ENCODE measurements around the gene RECQL5.

RECQL5 gene

DNA sequence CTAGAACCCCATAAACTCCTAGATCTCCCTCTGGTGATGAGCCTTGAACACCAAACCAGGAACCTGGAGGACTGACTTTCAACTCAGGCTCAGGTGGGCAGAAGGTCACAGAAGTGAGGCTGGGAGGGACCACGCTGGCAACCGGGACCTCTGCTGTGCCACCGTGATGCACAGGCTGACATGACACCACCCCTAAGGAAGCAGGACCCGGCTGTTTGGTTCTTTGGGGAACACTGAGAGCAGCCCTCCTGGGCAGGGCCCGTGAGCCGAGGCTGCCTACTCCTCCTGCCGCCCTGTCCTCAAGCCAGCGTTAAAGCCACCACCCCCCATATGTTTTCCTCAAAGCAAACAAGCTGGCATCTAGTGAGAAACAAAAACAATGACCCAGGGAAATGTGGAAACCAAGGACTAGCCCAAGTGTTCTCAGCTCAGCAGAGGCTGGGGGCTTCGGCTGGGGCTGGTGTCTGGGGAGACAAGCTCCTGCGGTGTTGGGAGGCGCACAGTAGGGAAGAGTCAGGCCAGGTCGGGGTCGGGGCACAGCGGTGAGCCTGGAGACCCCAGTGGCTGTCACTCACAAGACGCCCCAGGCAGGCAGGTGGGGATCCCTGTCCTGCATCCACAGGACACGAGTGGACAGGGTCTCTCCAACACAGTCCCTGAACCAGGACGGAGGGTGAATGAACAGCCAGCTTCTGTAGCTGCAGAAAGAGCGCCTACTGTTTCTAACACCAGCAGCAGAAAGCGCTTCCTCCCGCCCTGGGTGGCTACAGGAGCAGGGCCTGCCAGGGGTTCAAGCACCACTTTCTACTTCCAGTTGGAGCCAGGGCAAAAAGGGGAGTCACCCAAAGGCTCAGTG, 32.0 kb downstream of the RECQL5 start:
- DNase-seq (ENCODE audit: low read depth in 3 of 3, low spot score in 1 of 3) = no peak

DNA sequence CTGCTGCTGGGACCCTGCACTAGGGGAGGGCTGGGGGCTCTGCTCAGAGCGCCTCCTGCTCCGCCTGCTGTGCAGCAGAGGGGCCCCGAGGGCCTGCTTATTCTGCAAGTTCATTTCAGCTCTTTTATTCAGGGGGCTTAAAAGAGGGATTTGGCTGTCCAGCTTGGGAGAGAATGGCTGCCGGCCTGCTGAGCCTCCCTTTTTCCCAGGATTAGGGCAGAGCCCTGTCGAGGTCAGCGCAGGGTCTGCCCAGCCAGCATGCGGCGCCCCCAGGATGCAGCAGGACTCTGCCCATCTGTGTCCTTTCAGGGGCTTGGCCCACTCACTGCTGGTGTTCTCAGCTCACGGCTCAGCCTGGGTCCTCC, 32.6 kb downstream of the RECQL5 start:
- DNase-seq (ENCODE audit: low read depth in 3 of 3, low spot score in 1 of 3) = no peak

GRCh38 chr17:75633486-75634375, 33.2 kb downstream of the RECQL5 start:
- DNase-seq (ENCODE audit: low read depth in 3 of 3, low spot score in 1 of 3) = peak in 2 of 3 donors; percentile 18 to 28

GRCh38 chr17:75632863-75633485, 34.0 kb downstream of the RECQL5 start, which contains the start of gene SMIM5:
SMIM5 (plus strand) TSS chr17:75633434; CDS start chr17:75640202, 6,768 bp downstream.
- peak; percentile 45 to 81 (median 70) for DNase-seq (ENCODE audit: low read depth in 3 of 3, low spot score in 1 of 3)

DNA sequence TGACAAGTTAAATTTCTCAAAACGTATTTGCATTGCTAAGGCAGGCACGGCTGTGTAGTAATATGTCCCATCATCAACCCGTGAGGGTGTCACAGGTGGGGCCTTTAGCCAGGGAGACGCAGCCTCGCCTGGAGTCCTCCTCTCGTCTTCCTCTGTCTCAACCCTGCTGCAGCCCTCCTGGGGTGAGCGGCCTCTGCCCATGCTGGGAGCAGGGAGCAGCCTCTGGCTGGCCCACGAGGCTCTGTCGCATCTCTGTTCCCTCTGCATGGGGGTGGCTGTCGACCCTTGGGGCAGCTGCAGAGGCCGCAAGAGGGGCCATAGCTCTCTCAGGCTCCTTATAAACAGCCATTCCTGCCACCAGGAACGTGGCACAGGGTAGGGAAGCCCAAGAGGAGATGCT, 34.5 kb downstream of the RECQL5 start:
- DNase-seq (ENCODE audit: low read depth in 3 of 3, low spot score in 1 of 3) = no peak

- no peak for DNase-seq (ENCODE audit: low read depth in 3 of 3, low spot score in 1 of 3)
Observed at GRCh38 chr17:75631353-75631752, 35.6 kb downstream of the RECQL5 start.

DNA sequence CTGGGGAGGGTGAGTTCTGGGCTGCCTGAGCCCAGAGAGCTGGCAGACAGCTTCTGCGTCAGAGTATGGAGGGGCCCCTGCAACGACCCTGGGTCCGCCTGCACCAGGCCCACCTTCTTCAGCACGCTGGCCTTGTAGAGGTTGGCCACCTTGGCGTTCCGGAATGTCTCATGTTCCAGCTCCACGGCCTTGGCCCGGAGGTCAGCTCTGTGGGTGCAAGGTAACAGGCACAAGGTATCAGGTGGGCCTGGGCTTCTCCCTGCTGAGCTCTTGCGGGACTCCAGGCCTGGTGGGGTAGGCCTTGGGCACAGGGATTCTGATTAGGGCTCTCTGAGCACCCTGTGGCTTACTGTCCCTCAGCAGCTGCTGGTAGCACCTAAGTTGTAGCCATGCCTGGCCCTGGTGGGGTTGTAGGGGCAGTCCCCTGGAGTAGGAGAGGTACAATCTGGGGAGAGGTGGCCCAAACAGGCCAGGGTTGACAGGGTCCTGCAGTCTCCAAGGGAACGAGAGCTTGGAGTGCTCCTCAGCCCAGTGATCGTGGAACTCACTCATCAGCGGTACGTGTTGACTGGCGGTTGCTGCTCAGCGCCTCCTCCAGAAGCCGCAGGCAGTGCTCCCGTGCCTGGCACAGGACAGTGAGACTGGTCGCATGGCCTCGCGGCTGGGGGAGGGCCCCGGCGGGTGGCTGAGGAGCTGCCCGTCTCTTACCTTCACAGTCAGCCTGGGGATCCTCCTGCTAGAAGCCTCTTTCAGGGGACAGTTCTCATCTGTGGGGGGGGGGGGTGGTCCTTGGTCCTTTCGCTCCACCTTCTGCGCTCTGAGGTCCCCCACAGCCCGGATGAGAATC, 36.7 kb downstream of the RECQL5 start:
- DNase-seq (ENCODE audit: low read depth in 3 of 3, low spot score in 1 of 3) = no peak

DNA sequence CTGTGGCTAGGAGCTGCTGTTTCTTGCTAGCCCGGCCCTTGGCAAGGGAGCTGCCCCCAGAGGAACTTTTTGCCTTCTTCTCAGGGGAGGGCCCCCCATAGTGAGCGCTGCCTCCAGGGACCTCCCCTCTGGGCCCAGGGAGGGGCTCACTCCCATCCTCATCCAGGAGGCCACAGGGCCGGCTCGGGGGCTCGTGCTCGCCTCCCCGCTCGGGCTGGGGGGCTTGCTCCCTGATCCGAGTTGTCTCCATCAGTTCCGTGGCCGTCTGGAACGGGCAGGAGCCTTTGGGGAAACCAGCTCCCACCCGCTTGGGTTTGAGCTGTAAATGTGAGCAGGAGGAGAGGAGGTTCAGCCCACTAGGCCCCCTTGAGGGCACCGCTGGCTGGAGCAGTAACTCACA, 37.8 kb downstream of the RECQL5 start:
- DNase-seq (ENCODE audit: low read depth in 3 of 3, low spot score in 1 of 3) = no peak

DNA sequence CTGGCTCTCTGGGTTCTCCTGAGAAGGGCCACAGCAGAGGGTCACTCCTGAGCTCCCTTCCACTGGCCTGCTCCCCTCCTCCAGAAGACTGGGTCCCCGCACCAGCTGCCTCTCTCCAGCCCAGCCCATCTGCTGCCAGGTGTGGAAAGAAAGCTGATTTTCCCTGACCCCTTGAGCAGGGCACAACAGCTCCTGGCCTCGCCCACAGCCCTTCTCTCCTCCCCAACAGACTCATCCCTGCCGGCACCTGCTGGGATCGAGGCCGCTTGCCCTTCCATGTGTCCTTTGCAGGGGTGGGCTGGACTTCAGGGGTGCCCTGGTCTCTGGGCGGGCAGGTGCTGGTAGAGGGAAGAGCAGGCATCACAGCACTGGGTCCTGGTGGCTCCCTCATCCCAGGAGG, 38.5 kb downstream of the RECQL5 start:
- DNase-seq (ENCODE audit: low read depth in 3 of 3, low spot score in 1 of 3) = no peak

DNA sequence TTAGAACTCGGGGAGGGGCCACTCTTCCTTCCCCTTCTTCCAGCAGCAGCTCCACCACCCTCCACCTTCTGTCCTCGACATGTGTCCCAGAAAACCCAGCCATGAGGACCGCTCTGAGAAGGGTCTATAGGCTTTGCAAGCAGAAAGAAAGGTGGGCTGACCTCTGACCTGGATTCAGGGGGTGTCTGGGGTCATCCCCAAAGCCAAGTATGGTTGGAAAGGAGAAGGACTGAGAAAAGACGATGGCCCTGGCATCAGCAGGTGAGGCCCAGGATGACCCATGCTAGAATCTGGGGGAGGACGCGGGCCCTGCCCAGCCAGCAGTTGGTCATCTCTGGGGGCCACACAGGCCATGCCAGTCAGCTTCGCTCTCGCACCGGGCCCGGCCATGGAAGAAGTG, 39.9 kb downstream of the RECQL5 start:
- DNase-seq (ENCODE audit: low read depth in 3 of 3, low spot score in 1 of 3) = no peak

GRCh38 chr17:75626496-75627038, 40.4 kb downstream of the RECQL5 start:
- no peak for DNase-seq (ENCODE audit: low read depth in 3 of 3, low spot score in 1 of 3)

DNA sequence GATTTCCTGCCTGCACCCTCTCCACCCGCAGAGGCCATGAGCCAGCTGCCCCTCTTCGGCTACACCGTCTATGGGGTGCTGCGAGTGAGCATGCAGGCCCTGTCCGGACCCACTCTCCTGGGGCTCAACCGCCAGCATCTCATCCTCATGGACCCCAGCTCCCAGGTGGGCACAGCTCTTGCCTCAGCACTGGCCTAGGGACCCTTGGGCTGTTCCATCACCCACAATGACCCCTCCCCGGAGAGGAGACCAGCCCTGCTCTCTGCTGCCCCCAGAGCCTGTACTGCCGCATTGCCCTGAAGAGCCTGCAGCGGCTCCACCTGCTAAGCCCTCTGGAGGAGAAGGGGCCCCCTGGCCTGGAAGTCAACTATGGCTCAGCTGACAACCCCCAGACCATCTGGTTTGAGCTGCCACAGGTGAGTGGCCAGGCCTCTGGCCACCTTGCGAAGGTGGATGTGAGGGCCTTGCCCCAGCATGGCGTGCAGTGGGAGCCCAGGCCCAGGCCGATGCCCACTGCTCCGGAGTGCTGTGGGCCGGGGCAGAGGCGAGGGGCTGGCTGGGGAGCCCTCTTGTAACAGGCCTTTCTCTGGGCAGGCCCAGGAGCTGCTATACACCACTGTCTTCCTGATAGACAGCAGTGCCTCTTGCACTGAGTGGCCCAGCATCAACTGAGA, 41.0 kb downstream of the RECQL5 start:
- DNase-seq (ENCODE audit: low read depth in 3 of 3, low spot score in 1 of 3) = no peak

GRCh38 chr17:75624714-75625345, 42.1 kb downstream of the RECQL5 start:
- no peak for DNase-seq (ENCODE audit: low read depth in 3 of 3, low spot score in 1 of 3)

DNA sequence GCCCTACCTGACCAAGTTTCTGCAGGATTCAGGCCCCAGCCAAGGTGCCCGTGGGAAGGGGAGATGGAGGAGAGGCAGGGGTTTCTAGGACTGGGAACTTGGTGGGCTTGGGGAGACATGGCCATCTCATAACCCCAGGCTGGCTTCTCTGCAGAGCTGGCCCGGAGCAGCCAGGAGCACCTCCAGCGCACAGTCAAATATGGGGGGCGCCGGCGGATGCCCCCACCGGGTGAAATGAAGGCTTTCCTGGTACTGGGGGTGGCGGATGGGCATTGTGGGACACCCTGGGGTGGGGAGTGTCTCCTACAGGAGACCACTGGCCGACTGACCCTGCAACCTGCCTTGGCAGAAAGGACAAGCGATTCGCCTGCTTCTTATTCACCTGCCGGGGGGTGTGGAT, 42.9 kb downstream of the RECQL5 start:
- no peak for DNase-seq (ENCODE audit: low read depth in 3 of 3, low spot score in 1 of 3)

DNA sequence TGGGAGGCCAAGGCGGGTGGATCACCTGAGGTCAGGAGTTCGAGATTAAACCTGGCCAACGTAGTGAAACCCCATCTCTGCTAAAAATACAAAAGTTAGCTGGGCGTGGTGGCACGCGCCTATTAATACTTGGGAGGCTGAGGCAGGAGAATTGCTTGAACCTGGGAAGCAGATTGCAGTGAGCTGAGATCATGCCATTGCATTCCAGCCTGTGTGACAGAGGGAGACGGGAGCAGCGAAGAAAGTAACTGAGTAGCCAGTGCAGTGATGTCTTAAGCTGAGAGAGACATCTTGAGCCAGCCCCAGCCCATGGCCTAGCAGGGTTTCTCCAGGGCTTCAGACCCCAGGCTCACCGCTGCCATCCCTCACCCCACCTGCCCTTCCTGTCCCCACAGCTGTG, 43.6 kb downstream of the RECQL5 start:
- no peak for DNase-seq (ENCODE audit: low read depth in 3 of 3, low spot score in 1 of 3)

- no peak for DNase-seq (ENCODE audit: low read depth in 3 of 3, low spot score in 1 of 3)
Observed at GRCh38 chr17:75622771-75623273, 44.1 kb downstream of the RECQL5 start.

- no peak for DNase-seq (ENCODE audit: low read depth in 3 of 3, low spot score in 1 of 3)
Observed at GRCh38 chr17:75622076-75622475, 44.9 kb downstream of the RECQL5 start.

GRCh38 chr17:75621489-75621888, 45.5 kb downstream of the RECQL5 start:
- DNase-seq (ENCODE audit: low read depth in 3 of 3, low spot score in 1 of 3) = no peak

Measured in stimulated activated CD4-positive, alpha-beta T cell treated with anti-CD3 and anti-CD28 coated beads, TNF-alpha, amount 100 ng/mL, for 1 hour (primary cell).